Muscle of arm (tissue), 12 donors: Measurements from ENCODE around the gene CLIP2. TPM values are rescaled to one million over a fixed set of nuclear protein-coding genes. Genes with fewer than 3 reads are reported as not detected.
"Not testable (repeated sequence)": the region's sequence is repeated elsewhere in the genome, so short reads cannot be mapped to it uniquely, and the experiment has no call there.

Experiments
- DNase-seq: peaks from one replicate; pipeline ENCODE4 v3.0.0-alpha.2; 2013
- polyA plus RNA-seq, 12 donors: library from polyadenylated mRNA; unstranded; fragments of 120-200 nt; gene quantifications; one replicate each; pipeline ENCODE4 v1.2.1, GENCODE V29; 2013; ENCODE audit not compliant: insufficient read length in 12 of 12

The CLIP2 gene
- polyA plus RNA-seq, 12 donors, result 12.1 to 30.6 (median 16.9) TPM; not detected in 1

DNA sequence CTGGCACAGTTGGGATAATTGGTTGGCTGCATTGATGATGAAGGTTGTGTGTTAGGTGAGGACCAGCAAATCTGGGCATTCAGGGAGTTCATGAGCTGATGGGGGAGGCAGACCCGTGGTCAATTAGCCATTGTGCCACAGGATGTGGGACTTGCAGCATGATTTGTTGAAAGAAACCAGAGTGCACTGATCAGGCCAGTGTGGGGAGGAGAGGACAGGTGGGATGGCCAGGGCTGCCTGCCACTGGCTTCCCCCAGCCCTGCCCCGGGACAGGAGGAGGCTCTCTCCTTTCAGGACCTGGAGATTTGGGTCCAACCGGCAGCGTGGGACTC, 4.3 kb downstream of the CLIP2 start:
- no peak for DNase-seq

DNA sequence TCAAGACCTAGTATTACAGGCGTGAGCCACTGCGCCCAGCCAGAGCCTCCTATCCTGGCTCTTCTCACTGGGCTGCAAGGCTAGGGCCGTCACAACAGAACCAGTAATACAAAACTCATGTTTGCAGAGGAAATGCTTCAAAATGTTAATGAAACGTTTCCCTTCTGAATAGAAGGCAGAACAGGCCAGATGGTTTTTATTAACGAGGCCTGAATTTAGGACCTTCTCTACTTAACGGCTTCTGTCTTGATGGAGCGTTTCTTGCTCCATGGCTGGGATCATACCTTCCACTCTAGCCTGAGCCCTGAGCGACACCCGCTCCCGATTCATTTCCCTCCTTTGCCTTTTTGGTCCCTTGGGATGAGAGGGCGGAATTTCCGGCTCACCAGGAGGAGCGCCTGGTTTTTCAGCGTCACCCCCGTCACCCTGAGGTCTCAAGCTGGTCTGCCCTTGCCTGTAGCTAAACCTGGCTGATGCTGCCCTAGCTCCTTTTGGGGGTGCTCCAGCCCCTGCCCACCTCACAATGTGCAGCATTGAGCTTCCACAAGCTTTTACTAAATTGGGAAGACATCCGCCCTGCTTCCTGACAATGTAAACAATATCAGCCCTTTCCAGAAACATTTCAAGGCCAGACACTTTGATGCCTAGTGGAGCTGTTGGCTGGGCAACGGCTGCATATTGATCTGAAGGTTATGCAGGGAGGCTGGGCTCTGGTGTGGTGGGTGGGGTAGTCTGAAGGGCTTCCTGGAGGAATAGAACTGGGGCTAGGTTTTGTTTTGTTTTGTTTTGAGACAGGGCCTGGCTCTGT, 5.2 kb downstream of the CLIP2 start:
- peak; percentile 69 for DNase-seq

DNA sequence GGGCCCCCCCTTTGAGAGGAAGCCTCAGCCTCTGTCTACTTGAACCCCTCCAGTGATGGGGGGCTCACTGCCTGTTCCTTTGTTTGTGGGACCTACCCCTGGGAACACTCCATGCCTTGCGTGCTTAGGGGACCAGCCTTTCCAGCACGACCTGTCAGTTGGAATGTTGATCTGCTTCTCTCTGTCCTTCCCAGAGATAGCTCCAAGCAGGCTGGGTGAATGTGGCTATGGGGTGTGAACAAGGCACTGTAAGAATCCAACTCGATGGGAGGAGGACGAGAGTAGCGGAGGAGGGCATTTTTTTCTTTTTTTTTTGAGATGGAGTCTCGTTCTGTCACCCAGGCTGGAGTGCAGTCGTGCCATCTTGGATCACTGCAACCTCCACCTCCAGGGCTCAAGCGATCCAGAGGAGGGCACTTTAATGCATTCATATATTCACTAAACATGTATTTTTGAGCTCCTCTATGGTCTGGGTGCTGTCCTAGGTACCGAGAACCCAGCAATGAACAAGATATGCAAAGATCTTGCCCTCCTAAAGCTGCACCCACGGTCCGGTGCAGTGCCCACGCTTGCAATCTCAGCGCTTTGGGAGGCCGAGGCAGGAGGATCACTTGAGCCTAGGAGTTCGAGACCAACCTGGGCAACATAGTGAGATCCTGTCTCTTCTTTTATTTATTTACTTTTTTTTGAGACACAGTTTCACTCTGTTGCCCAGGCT, 8.5 kb downstream of the CLIP2 start:
- no peak for DNase-seq

DNA sequence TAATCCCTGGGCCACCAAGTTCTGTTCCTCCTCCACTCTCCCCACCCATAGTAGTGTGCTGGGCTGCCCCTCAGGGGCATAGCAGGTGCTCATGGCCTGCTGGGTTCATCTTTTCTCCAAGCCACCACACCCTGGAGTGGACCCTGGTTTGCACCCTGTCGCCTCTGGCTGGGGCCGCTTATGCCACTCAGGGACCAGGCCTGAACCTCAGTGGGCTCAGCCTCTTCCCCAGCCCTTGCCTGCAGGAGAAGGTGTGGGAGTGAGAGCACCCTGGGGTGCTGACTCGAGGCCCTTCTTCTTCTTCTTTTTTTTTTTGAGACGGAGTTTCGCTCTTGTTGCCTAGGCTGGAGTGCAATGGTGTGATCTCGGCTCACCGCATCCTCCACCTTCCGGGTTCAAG, 10.2 kb downstream of the CLIP2 start:
- DNase-seq, result no peak

DNA sequence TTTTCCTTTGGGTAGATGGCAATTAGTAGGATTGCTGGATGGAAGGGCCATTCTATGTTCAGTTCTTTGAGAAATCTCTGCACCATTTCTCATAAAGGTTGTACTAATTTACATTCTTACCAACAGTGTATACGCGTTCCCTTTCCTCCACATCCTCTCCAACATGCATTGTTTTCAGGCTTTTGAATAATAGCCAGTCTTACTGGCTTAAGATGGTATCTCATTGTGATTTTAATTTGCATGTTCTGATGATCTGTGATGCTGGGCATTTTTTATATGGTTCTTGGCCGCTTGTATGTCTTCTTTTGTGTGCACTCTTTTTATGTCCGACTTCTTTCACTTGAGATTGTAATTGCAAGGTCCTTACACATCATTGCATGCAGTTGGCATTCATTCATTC, 11.7 kb downstream of the CLIP2 start:
- DNase-seq, result no peak

DNA sequence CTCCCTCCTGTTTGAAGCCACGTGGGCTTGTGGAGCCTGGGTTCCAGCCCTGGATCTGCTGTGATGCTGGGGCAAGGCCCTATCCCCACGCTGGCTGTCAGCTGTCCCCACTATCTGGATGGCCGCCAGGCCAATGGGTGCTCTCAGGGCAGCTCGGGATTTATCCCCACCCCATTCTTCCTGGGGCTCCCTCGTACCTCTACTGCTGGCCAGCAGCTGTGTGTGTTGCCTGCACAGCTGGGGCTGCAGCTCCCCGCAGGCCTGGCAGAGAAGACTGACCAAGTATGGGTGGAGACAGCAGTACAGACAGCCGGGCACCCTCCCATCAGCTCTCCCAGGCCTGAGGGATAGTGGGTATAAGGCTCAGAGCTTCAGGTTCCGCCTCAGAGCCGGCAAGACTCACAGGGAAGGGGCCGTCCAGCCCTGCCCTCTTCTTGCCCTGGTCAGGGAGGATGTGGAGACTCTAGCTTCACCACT, 13.6 kb downstream of the CLIP2 start:
- DNase-seq, result no peak

DNA sequence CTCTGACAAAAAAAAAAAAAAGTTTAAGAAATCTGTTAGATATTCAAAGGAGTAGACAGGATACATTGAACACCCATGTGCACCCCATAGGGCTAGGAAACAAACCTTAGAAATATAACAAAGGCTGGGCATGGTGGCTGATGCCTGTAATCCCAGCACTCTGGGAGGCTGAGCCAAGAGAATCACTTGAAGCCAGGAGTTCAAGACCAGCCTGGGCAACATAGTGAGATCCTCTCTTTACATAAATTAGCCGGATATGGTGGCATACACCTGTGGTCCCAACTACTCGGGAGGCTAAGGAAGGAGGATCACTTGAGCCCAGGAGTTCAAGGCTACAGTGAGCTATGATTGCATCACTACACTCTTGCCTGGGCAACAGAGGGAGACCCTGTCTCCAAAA, 15.3 kb downstream of the CLIP2 start:
- no peak for DNase-seq

DNA sequence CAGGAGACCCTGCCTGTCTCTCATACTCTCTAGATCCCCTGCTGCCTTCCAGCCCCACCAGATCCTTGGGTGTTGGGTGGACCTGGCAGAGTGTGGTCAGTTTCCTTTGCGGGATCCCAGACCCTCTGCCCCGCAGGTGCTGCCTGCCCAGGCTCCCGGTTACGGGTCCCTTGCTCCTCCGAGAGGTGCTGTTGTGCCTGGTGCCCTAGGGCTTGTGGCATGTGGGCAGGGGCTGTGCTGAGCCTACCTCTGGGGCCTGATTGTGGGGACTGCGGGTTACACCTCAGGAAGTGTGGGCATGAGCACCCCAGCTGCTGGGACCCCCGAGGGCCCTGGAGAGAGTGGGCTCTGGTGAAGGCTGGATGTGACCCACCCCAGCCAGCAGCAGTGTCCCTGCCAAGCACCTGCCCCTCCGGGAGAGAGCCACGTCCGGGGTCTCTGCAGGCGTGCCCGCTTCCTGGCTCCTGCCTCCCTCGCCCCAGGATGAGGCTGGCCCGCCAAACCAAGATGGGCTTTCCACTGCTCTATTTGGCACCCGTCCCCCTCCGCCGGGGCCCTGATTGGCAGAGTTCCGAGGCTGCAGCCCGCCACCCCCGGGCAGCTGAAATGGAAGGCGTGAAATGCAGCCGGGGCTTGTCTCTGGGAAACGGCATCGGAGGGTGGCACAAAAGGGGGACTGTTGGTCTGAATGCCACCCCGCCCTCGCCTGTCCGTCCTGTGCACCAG, 17.0 kb downstream of the CLIP2 start:
- no peak for DNase-seq

DNA sequence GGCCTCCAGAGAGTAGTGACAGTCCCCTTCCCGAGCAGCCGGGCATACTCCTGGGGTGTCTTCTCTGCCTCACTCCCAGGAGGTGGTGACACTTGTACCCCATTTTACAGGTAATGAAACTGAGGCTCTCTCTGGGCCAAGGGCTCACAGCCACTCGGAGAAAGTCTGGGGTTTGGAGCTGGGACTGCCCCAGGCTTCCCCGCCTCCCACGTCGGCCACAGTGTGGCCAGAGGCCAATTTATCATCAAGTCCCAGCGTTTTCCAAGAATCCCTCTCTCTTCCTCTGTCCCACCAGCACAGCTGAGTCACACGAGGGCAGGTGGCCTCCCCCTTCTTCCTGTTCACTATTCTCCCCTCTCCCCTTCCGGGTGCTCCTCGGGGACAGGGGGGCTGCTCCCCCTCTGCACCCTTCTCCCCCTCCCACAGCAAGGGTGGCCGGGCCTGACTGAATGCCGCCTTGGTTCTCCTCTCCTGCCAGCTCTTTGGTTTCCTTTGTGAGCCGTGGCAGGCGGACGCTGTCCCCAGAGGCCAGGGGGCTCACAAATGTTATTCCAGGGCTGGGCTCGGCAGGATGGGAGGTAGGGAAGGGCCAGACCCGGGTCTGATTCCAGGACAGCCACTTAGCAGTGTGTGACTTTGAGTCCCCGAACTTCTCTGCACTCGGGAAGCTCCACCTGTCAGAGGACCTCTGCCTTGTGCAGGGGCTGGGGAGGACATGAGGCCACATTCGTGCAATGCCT, 17.7 kb downstream of the CLIP2 start:
- DNase-seq, result peak; percentile 67

DNA sequence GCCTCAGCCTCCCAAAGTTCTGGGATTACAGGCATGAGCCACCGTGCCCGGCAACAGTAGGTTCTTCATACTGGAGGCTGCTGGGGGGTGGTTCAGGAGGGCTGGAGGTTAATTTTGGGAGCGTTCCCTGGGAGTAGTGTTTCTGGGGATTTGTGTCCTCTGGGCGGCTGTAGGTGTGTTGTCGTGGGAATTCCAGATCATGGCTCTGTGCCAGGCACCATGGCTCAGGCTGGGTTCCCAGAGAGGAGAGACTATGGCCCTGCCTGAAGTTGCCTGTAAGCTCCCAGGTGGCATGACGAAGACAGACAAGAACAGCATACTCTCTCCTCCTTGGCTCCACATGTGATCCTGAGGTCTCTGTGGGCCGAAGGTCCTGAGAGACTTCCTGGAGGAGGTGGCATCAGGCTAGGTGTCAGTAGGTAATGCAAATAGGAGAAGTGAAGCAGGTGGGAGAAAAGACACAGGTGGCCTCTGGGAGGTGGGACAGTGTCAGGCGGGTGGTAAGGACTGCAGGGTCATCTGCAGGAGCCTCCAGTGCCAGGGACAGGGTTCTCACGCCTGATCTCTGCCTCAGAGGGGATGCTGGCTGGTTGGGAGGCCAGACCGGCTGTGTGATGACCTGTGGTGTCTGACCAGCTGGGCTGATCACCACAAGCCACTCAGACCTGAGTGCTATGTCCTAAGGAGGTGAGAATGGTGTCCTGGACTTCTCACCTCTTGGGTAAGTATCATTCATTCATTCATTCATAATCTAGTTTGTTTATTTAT, 18.7 kb downstream of the CLIP2 start:
- no peak for DNase-seq

DNA sequence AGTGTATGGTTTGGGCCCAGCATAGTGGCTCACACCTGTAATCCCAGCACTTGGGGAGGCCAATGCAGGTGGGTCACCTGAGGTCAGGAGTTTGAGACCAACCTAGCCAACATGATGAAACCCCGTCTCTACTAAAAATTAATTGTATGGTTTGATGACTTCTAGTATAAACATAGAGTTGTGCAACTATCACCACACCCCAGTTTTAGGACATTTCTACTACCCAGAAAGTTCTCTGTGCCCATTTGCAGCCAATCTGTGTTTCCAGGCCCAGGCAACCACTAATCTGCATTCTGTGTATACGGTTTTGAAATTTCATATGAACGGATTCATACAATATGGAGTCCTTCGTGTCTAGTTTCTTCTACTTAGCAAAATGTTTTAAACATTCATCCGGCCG, 20.0 kb downstream of the CLIP2 start:
- DNase-seq, result no peak

DNA sequence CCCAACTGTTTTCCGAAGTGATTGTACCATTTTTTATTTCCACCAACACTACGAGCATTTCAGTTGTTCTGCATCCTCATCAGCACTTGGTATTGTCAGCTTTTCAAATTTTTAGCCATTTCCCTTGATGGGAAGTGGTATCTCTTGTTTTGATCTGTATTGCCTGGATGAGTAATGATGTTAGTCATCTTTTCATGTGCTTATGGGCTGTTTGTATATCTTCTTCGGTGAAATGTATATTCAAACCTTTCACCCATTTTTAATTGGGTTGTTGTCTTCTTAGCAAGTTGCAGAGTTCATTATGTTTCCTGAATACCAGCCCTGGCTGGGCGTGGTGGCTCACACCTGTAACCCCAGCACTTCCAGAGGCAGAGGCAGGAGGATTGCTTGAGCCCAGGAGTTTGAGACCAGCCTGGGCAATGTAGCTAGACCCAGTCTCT, 22.1 kb downstream of the CLIP2 start:
- DNase-seq, result no peak

DNA sequence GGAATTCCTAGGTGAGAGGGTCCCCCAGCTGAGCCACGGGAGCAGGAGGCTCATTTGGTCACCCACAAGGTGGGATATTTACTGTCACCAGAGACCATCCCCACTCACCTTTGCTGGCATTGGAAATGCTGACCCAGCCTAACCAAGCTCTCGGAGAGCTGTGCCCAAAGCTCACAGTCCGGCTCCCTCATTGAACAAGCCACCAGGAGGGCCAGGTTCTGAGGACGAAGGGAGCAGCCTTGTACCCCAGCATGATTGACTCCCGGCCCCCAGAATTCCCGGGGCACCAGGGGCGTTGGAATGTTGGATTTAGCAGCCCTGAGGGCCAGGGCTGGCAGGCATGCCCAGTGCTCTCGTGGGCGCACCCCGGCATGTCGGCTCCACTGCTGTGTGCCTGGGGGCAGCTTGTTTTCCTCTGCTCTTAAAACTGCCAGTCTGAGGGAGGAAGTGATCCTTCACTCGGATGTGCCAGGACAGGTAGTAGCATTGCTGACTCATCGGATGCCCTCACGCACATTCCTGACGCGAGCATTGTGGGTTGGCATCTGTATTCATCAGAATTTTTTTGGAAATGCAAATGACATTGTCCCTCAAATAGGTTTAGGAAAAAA, 23.3 kb downstream of the CLIP2 start:
- no peak for DNase-seq

DNA sequence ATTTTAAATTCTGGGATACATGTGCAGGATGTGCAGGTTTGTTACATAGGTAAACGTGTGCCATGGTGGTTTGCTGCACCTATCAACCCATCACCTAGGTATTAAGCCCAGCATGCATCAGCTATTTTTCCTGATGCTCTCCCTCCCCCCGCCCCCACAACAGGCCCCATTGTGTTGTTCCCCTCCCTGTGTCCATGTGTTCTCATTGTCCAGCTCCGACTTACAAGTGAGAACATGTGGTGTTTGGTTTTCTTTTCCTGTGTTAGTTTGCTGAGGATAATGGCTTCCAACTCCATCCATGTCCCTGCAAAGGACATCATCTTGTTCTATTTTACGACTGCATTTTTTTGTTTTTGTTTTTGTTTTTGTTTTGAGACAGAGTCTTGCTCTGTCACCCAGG, 26.7 kb downstream of the CLIP2 start:
- not testable (repeated sequence) for DNase-seq

DNA sequence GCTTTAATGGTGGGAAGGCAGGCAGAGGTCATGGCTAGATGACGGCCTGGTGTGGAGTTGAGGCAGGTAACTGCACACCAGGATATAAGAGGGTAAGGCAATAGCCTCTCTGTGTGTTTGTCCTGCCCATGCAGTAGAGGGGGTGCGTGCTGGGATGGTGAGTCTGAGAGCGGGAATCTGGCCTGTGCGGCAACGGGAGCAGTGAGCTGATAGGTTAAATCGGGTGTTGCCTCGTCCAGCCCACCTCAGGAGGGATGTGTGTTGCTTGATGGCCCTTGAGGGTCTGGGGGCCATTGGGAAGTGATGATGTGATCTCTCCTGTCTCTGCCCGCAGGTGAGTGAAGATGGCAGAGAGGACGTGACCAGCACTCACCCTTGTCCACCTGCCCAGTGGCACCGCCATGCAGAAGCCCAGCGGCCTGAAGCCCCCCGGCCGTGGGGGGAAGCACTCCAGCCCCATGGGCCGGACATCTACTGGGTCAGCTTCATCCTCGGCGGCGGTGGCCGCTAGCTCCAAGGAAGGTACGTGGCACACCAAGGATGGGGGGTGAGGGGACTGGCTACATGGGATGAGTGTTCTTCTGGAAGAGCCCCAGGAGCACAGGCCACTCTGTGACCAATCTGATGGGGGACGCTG, 28.1 kb downstream of the CLIP2 start:
- no peak for DNase-seq

DNA sequence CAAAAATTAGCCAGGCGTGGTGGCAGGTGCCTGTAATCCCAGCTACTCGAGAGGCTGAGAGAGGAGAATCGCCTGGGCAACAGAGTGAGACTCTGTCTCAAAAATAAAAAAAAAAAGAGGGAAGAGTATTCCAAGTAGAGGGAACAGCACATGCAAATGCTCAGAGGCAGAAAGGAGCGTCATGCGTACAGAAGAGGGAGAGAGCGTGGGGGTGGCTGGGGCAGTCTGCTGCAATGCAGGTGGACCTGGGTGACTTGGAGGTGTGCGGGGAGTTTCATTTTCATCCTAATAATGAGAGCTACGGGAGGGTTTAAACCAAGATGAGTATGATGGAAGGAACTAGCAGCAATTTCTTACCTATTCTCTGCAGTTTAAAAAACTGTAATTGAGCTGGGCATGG, 28.8 kb downstream of the CLIP2 start:
- DNase-seq, result no peak

DNA sequence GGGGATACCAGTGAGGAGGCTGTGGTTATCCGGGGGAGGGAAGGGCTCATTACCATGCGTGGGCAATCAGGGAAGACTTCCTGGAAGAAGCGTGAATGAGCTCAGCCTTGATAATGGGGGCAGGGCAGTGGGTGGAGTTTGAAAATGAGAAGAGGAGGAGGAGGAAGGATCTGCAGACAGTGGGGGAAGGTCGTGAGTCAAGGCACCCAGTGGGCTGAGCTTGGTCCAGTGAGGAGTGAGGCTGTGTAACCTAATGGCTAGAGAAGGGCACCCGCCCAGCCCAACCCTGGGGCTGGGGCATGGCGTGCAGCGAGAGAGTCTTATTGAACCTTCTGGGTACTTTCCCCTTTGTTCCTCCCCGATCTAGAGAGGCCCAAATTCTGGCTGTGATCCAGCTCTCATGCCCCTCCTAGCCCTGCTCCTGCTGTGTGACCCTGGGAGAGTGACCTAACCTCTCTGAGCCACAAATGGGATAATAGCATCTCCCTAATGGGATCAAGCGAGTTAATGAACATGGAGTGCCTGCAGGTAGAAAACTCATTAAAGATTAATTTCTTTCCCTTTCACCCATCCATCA, 31.5 kb downstream of the CLIP2 start:
- DNase-seq, result no peak

DNA sequence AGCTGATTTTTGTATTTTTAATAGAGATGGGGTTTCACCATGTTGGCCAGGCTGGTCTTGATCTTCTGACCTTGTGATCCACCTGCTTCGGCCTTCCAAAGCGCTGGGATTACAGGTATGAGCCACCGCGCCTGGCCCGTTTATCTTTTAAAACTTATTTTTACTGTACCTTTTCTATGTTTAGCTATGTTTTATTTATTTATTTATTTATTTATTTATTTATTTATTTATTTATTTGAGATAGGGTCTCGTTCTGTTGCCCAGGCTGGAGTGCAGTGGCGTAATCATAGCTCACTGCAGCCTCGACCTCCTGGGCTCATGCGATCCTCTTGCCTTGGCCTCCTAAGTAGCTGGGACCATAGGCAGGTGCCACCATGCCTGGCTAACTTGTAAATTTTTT, 33.7 kb downstream of the CLIP2 start:
- DNase-seq, result not testable (repeated sequence)

DNA sequence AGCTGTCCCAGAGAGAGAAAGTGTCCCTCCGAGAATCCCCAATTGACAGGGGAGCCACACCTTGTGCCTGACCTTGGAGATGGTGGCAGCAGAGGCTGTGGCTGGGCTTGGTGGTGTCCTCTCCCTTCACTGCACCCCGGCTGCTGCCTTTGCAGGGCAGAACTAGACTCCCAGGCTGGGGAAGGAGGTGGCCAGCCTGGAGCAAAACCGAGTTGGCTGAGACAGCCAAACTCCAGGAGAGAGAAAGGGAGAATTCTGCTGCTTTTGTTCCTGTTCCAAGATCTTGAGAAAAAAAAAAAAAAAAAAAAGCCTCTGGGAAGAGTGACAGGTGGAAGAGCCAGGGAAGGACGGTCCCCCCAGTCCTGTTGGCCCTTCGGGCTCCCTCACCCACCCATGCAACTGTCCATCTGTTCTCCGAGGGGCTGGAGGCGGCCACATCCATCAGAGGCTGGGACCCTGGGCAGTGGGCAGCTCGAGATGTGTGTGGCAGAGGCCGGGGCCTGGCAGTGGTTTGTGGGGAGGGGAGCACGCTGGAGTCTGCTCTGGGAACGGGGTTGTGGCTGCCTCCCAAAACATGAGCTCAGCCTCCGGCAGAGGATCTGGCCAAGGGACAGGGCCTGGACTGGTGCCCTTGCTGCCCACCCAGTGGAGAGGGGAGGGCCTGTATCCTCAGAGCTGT, 35.5 kb downstream of the CLIP2 start:
- peak; percentile 57 for DNase-seq
